Measurements from ENCODE around the gene XCL1. TPM values are rescaled to one million over a fixed set of nuclear protein-coding genes. Genes with fewer than 3 reads are reported as not detected.
"Not testable (repeated sequence)": the region's sequence is repeated elsewhere in the genome, so short reads cannot be mapped to it uniquely, and the experiment has no call there.

The XCL1 gene
- total RNA-seq, 1 donor from 2014 or later = not detected

- TF ChIP-seq, protein P1, sequence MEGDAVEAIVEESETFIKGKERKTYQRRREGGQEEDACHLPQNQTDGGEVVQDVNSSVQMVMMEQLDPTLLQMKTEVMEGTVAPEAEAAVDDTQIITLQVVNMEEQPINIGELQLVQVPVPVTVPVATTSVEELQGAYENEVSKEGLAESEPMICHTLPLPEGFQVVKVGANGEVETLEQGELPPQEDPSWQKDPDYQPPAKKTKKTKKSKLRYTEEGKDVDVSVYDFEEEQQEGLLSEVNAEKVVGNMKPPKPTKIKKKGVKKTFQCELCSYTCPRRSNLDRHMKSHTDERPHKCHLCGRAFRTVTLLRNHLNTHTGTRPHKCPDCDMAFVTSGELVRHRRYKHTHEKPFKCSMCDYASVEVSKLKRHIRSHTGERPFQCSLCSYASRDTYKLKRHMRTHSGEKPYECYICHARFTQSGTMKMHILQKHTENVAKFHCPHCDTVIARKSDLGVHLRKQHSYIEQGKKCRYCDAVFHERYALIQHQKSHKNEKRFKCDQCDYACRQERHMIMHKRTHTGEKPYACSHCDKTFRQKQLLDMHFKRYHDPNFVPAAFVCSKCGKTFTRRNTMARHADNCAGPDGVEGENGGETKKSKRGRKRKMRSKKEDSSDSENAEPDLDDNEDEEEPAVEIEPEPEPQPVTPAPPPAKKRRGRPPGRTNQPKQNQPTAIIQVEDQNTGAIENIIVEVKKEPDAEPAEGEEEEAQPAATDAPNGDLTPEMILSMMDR (IDR thresholded peaks at IDR 0.05) = no peak
- peaks cover 11% of the 10 kb centered on the region for H3K27me3 Mint-ChIP-seq
- H3K4me3 Mint-ChIP-seq = no peak overlapping the region
- DNase-seq = no peak
- no peak for ATAC-seq (ENCODE audit: low read depth)
- H3K27ac Mint-ChIP-seq = no peak overlapping the region
- H3K36me3 Mint-ChIP-seq (ENCODE audit: low read depth) = no peaks in the 10 kb centered on the region
- H3K4me1 Mint-ChIP-seq = no peaks in the 10 kb centered on the region
- POLR2A ChIA-PET = no interaction called here
- intact Hi-C loops (cut with micrococcal nuclease) = no loop called here
- H3K9me3 Mint-ChIP-seq = no peaks in the 10 kb centered on the region
- CTCF ChIA-PET = no interaction called here
Measured at GRCh38 chr1:168567007-168567406, 9.4 kb upstream of the XCL1 start.

GRCh38 chr1:168567568-168567967 is 8.8 kb upstream of the XCL1 start:
- Mint-ChIP-seq H3K9me3 (no peaks in the 10 kb centered on the region), H3K4me3 (no peak overlapping the region), H3K36me3 (ENCODE audit: low read depth) (no peaks in the 10 kb centered on the region), H3K27me3 (peaks cover 11% of the 10 kb centered on the region), H3K27ac (no peak overlapping the region), H3K4me1 (no peaks in the 10 kb centered on the region)
- ATAC-seq (ENCODE audit: low read depth) (no peak), DNase-seq (no peak)
- TF ChIP-seq, protein P1 (IDR thresholded peaks at IDR 0.05) = no peak
- POLR2A ChIA-PET = no interaction called here
- intact Hi-C loops (cut with micrococcal nuclease) = no loop called here
- CTCF ChIA-PET = no interaction called here

DNA sequence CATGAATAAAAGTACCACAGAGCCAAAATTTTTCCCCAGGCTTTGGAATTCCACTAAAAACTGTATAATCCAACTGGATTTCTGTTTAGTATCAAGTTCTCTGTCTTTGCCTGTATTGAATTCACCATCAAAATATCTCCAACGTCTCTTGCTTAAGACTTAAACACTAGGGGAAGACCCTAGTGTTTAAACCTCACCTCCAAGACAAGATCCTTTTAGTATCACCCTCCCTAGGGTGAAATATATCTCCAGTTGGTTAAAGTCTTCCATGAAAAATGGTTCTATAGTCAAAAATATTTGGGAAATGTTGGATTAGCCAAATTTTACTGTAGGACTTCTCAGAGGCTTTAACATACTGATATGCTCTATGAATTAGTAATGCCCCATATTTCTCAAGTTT is 8.1 kb upstream of the XCL1 start:
- ChIA-PET POLR2A (no interaction called here), CTCF (interaction anchor here (1.3 kb wide), 1 partner anchor 225 kb away, joined by 8 read pairs; no protein-coding TSS in a partner anchor)
- no peak for ATAC-seq (ENCODE audit: low read depth)
- no peaks in the 10 kb centered on the region for H3K36me3 Mint-ChIP-seq (ENCODE audit: low read depth)
- no peaks in the 10 kb centered on the region for H3K9me3 Mint-ChIP-seq
- peaks cover 11% of the 10 kb centered on the region for H3K27me3 Mint-ChIP-seq
- H3K4me3 Mint-ChIP-seq = no peak overlapping the region
- intact Hi-C loops (cut with micrococcal nuclease) = no loop called here
- H3K27ac Mint-ChIP-seq = no peak overlapping the region
- no peaks in the 10 kb centered on the region for H3K4me1 Mint-ChIP-seq
- TF ChIP-seq, protein P1 (IDR thresholded peaks at IDR 0.05) = no peak
- no peak for DNase-seq

GRCh38 chr1:168570652-168571051 is 5.8 kb upstream of the XCL1 start:
- no peak for ATAC-seq (ENCODE audit: low read depth)

DNA sequence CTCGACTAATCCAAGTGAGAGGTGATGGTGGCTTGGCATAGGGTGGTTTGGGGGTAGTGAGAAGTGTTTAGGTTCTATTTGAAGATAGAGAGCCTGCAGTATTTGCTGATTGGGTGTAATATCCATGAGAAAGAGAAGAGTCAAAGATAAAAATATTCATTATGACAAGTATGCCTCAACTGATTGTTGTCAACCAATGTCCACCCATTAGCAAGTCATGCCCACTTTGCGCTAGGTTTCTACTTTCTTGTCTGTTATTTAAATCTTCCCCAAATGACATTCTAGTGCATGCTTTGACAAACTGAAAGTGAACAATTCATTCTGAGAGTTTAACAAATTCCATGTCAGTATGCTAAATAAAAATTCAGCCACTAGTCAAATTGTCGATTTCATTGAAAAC is 3.8 kb upstream of the XCL1 start:
- DNase-seq = no peak
- no peak for ATAC-seq (ENCODE audit: low read depth)
- intact Hi-C loops (cut with micrococcal nuclease) = no loop called here
- no peak overlapping the region for H3K27ac Mint-ChIP-seq
- CTCF ChIA-PET = no interaction called here
- POLR2A ChIA-PET = no interaction called here
- H3K9me3 Mint-ChIP-seq = no peaks in the 10 kb centered on the region
- H3K4me1 Mint-ChIP-seq = no peaks in the 10 kb centered on the region
- H3K27me3 Mint-ChIP-seq = peaks cover 6% of the 10 kb centered on the region
- no peak overlapping the region for H3K4me3 Mint-ChIP-seq
- TF ChIP-seq, protein P1 (IDR thresholded peaks at IDR 0.05) = no peak
- H3K36me3 Mint-ChIP-seq (ENCODE audit: low read depth) = no peaks in the 10 kb centered on the region

More at GRCh38 chr1:168570652-168571051, 5.8 kb upstream of the XCL1 start:
- H3K4me1 Mint-ChIP-seq = no peaks in the 10 kb centered on the region
- ChIA-PET CTCF (interaction anchor here (1.7 kb wide), 1 partner anchor 228 kb away, joined by 5 read pairs; no protein-coding TSS in a partner anchor), POLR2A (no interaction called here)
- H3K27me3 Mint-ChIP-seq = peaks cover 3% of the 10 kb centered on the region
- intact Hi-C loops (cut with micrococcal nuclease) = no loop called here
- TF ChIP-seq, protein P1 (IDR thresholded peaks at IDR 0.05) = no peak
- H3K27ac Mint-ChIP-seq = no peak overlapping the region
- H3K9me3 Mint-ChIP-seq = no peaks in the 10 kb centered on the region
- no peak overlapping the region for H3K4me3 Mint-ChIP-seq
- DNase-seq = no peak
- H3K36me3 Mint-ChIP-seq (ENCODE audit: low read depth) = no peaks in the 10 kb centered on the region

DNA sequence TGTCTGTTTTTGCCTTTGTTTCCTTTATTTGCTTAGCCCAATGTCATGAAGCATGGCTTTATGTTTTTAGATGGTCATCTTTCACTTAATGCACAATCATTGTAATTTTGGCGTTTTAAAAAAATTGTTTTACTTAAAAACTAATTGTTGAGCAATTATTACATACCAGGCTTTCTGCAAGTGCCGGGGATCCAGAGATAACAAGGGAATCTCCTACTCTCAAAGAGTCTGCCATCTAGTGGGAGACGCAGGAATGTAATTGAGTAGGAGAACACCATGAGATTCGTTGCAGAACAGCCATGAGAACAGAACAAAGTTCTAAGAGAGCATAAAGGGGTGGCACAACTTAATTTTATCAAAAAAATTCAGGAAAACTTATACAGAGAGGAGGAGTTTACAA is 2.2 kb upstream of the XCL1 start:
- H3K9me3 Mint-ChIP-seq; intact Hi-C loops (cut with micrococcal nuclease); H3K27me3 Mint-ChIP-seq; H3K27ac Mint-ChIP-seq; CTCF ChIA-PET; H3K4me3 Mint-ChIP-seq; H3K4me1 Mint-ChIP-seq; DNase-seq; H3K36me3 Mint-ChIP-seq (ENCODE audit: low read depth); POLR2A ChIA-PET; ATAC-seq (ENCODE audit: low read depth): not testable (repeated sequence)

DNA sequence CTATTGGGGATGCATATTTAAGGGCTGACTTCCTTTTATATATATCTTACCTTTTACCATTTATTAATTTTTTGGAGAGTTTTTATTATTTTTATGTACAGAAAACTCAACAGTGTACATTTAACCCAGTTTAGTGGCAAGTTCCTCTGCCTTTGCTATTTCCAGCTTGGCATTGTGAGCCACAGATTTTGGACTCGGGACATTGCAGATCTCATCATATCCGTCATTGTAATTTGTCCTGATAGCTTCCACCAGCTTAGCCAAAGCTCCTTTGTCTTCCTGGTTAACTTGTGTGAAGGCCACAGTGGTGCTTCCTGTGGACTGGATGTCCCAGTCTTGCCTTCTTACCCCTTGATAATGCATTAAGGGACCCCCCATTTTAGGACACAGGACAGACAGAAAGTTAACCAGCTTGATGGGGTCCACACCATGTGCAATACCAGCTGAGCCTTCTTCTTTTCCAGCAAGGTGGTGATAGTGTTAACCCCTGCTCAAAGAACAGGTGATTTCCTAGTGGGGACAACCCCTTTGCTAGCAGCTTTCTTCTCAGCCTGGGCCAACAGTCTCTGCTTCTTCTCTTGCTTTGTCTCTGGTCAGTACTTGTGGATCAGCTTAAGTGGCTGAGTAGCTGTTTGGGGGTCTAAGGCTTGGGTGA is 2.3 kb downstream of the XCL1 start:
- H3K36me3 Mint-ChIP-seq (ENCODE audit: low read depth); H3K4me3 Mint-ChIP-seq; ATAC-seq (ENCODE audit: low read depth); DNase-seq; H3K9me3 Mint-ChIP-seq; H3K27ac Mint-ChIP-seq; POLR2A ChIA-PET; intact Hi-C loops (cut with micrococcal nuclease); H3K4me1 Mint-ChIP-seq; H3K27me3 Mint-ChIP-seq: not testable (repeated sequence)
- CTCF ChIA-PET = interaction anchor here (1.8 kb wide), 1 partner anchor 236 kb away, joined by 8 read pairs; no protein-coding TSS in a partner anchor

GRCh38 chr1:168580290-168580689 is 3.9 kb downstream of the XCL1 start:
- H3K27ac Mint-ChIP-seq; H3K4me3 Mint-ChIP-seq; ATAC-seq (ENCODE audit: low read depth); POLR2A ChIA-PET; DNase-seq; CTCF ChIA-PET; H3K27me3 Mint-ChIP-seq; H3K36me3 Mint-ChIP-seq (ENCODE audit: low read depth); intact Hi-C loops (cut with micrococcal nuclease); H3K4me1 Mint-ChIP-seq; H3K9me3 Mint-ChIP-seq: not testable (repeated sequence)

Measured in activated B cell treated with CpG ODN at 0.5 μM for 24 hours (primary cell).